ENCODE measurements around the gene MAZ.

MAZ gene

GRCh38 chr16:29849505-29849904 is 43.2 kb downstream of the MAZ start:
- H4K20me1 ChIP-seq: no peaks in the 10 kb centered on the region
- no peaks in the 10 kb centered on the region for H3K27me3 ChIP-seq
- TF ChIP-seq Cebpa-rat (IDR thresholded peaks at IDR 0.05): no peak
- H3K27ac ChIP-seq: no peak overlapping the region
- H3K4me2 ChIP-seq: peak overlapping the region; percentile 13; the same call in 1 of the 2 replicates
- no peak overlapping the region for H3K9ac ChIP-seq
- peaks cover 18% of the 10 kb centered on the region; the same call in 1 of the 2 replicates for H3K36me3 ChIP-seq
- no peaks in the 10 kb centered on the region for H3K9me3 ChIP-seq
- no peak overlapping the region for H3K4me3 ChIP-seq
- H3K4me1 ChIP-seq: 0 out of 2 replicates have a peak, but pooled peaks cover 6% of the 10 kb centered on the region

DNA sequence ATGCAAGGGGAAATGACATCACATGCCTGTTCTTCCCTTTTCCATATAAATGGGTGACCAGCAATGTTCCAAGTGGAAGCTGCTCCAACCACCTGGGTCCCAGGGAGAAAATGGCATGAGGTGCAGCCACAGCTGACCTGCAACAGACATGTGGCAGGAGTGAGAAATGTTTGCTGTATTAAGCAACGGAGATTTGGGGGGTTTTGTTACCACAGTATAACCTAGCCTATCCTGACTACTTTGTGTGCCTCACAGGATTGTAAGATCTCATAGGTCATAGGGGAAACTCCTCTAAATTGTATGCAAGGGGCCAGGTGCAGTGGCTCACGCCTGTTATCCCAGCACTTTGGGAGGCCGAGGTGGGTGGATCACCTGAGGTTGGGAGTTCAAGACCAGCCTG is 44.7 kb downstream of the MAZ start:
- H3K9ac ChIP-seq: no peak overlapping the region
- H4K20me1 ChIP-seq: no peaks in the 10 kb centered on the region
- no peaks in the 10 kb centered on the region for H3K27me3 ChIP-seq
- H3K4me1 ChIP-seq: 0 out of 2 replicates have a peak, but pooled peaks cover 12% of the 10 kb centered on the region
- H3K9me3 ChIP-seq: no peaks in the 10 kb centered on the region
- no peak overlapping the region for H3K4me3 ChIP-seq
- H3K36me3 ChIP-seq: peaks cover 14% of the 10 kb centered on the region; the same call in 1 of the 2 replicates
- no peak for TF ChIP-seq Cebpa-rat (IDR thresholded peaks at IDR 0.05)
- H3K27ac ChIP-seq: no peak overlapping the region
- H3K4me2 ChIP-seq: no peak overlapping the region

GRCh38 chr16:29852654-29853053 is 46.3 kb downstream of the MAZ start:
- no peaks in the 10 kb centered on the region for H4K20me1 ChIP-seq
- peaks cover 27% of the 10 kb centered on the region for H3K4me1 ChIP-seq
- H3K27ac ChIP-seq: no peak overlapping the region
- no peaks in the 10 kb centered on the region for H3K27me3 ChIP-seq
- H3K9ac ChIP-seq: no peak overlapping the region
- no peaks in the 10 kb centered on the region for H3K9me3 ChIP-seq
- H3K4me2 ChIP-seq: no peak overlapping the region
- no peak for TF ChIP-seq Cebpa-rat (IDR thresholded peaks at IDR 0.05)
- no peak overlapping the region for H3K4me3 ChIP-seq
- H3K36me3 ChIP-seq: peaks cover 2% of the 10 kb centered on the region; the same call in 1 of the 2 replicates

GRCh38 chr16:29854520-29855100 is 48.3 kb downstream of the MAZ start:
- no peak for TF ChIP-seq Cebpa-rat (IDR thresholded peaks at IDR 0.05)
- no peak overlapping the region for H3K27ac ChIP-seq

GRCh38 chr16:29857133-29857760 is 50.9 kb downstream of the MAZ start:
- peaks cover 38% of the 10 kb centered on the region for H3K4me1 ChIP-seq
- H3K36me3 ChIP-seq: peaks cover 35% of the 10 kb centered on the region
- peak overlapping the region; percentile 33 for H3K4me2 ChIP-seq
- TF ChIP-seq Cebpa-rat (IDR thresholded peaks at IDR 0.05): no peak
- H3K4me3 ChIP-seq: no peak overlapping the region
- no peaks in the 10 kb centered on the region for H3K27me3 ChIP-seq
- no peak overlapping the region for H3K9ac ChIP-seq
- peaks cover 15% of the 10 kb centered on the region; the same call in 1 of the 2 replicates for H4K20me1 ChIP-seq
- H3K9me3 ChIP-seq: no peaks in the 10 kb centered on the region
- no peak overlapping the region for H3K27ac ChIP-seq

More at GRCh38 chr16:29854520-29855100, 48.3 kb downstream of the MAZ start:
- peaks cover 16% of the 10 kb centered on the region for H3K36me3 ChIP-seq
- no peaks in the 10 kb centered on the region for H3K9me3 ChIP-seq
- no peak overlapping the region for H3K4me3 ChIP-seq
- peaks cover 23% of the 10 kb centered on the region for H3K4me1 ChIP-seq
- H3K9ac ChIP-seq: no peak overlapping the region
- no peaks in the 10 kb centered on the region for H4K20me1 ChIP-seq
- no peak overlapping the region for H3K4me2 ChIP-seq
- no peaks in the 10 kb centered on the region for H3K27me3 ChIP-seq

GRCh38 chr16:29858149-29858849 is 52.0 kb downstream of the MAZ start:
- Histone ChIP-seq H3K4me1 (peaks cover 39% of the 10 kb centered on the region), H3K9ac (no peak overlapping the region), H3K27ac (no peak overlapping the region), H3K4me3 (no peak overlapping the region), H3K4me2 (no peak overlapping the region), H4K20me1 (peaks cover 17% of the 10 kb centered on the region; the same call in 1 of the 2 replicates), H3K9me3 (no peaks in the 10 kb centered on the region), H3K36me3 (peaks cover 35% of the 10 kb centered on the region), H3K27me3 (no peaks in the 10 kb centered on the region)
- no peak for TF ChIP-seq Cebpa-rat (IDR thresholded peaks at IDR 0.05)

DNA sequence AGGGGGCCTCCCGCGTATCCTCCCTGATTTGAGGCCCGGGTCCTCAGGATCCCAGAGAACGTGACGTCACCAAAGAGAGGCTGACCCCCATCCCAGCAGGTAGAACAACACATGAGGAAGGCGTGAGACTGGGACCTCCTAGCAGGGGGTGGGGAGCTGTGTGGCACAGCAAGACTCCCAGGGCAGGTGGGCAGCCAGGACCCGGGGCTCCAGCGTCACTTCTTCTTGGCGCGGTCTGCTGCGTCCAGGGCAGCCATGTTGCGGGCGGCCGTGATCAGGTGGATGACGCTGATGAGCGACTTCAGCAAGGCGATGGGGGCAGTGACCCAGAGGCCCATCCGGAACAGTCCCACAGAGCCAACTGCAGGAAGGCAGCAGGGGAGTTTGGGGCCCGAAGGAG is 52.6 kb downstream of the MAZ start:
- Histone ChIP-seq H3K36me3 (peaks cover 35% of the 10 kb centered on the region), H3K9ac (no peak overlapping the region), H3K27ac (no peak overlapping the region), H4K20me1 (peaks cover 17% of the 10 kb centered on the region; the same call in 1 of the 2 replicates), H3K4me3 (no peak overlapping the region), H3K4me2 (no peak overlapping the region), H3K27me3 (no peaks in the 10 kb centered on the region), H3K9me3 (no peaks in the 10 kb centered on the region), H3K4me1 (peaks cover 44% of the 10 kb centered on the region)
- no peak for TF ChIP-seq Cebpa-rat (IDR thresholded peaks at IDR 0.05)

DNA sequence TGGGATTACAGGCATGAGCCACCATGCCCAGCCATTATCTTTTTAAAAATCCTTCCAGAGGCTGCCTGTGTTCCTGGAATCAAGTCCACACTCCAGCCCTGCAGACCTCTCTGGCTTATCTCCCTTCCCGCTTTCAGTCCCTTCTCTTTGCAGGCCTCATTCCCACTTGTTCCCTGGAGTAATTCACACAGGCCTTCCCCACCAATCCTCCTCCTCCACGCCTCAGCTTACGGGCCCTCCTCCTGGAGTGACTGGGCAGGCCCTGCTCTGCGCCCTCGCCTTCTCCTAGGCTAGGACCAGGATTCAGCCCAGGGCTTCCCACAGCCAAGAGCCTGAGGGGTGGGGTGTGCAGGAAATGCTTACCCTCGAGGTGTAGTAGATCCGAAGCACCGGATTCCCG is 53.9 kb downstream of the MAZ start:
- H3K9ac ChIP-seq: 0 out of 2 replicates have a peak overlapping the region, but pooled peaks have one; percentile 5

More for the DNA sequence above, 53.9 kb downstream of the MAZ start:
- Histone ChIP-seq H3K9me3 (no peaks in the 10 kb centered on the region), H3K27me3 (no peaks in the 10 kb centered on the region), H4K20me1 (peaks cover 17% of the 10 kb centered on the region; the same call in 1 of the 2 replicates), H3K27ac (no peak overlapping the region), H3K36me3 (peaks cover 35% of the 10 kb centered on the region), H3K4me2 (no peak overlapping the region), H3K4me3 (no peak overlapping the region), H3K4me1 (peaks cover 44% of the 10 kb centered on the region)
- no peak for TF ChIP-seq Cebpa-rat (IDR thresholded peaks at IDR 0.05)
